ENCODE data around the gene TBXAS1.
A peak's percentile ranks its signal among the peaks of the same experiment; 100 is the strongest.
"Not testable (repeated sequence)": the region's sequence is repeated elsewhere in the genome, so short reads cannot be mapped to it uniquely, and the experiment has no call there.

Gene TBXAS1

GRCh38 chr7:139838876-139839275 is 9.8 kb downstream of the TBXAS1 start:
- Histone ChIP-seq H3K27ac (ENCODE audit: low read depth, low read length) (no peak overlapping the region), H3K4me1 (ENCODE audit: control insufficient read depth in 1 of 2, insufficient read depth in 2 of 2, low read length in 2 of 2) (peaks cover 0 to 10% of the 10 kb centered on the region in 2 donors), H3K9me3 (ENCODE audit: control insufficient read depth in 1 of 2, low read length in 2 of 2) (no peaks in the 10 kb centered on the region), H3K36me3 (ENCODE audit: control insufficient read depth in 1 of 2, insufficient read depth in 2 of 2, low read length in 2 of 2) (no peaks in the 10 kb centered on the region), H3K4me3 (ENCODE audit: low read depth in 1 of 2, low read length in 2 of 2) (no peak overlapping the region), H3K9ac (ENCODE audit: low read depth in 1 of 2, low read length in 2 of 2) (no peak overlapping the region), H3K27me3 (ENCODE audit: control insufficient read depth in 1 of 2, insufficient read depth in 2 of 2, low read length in 2 of 2) (no peaks in the 10 kb centered on the region)

GRCh38 chr7:139840776-139841175 is 11.7 kb downstream of the TBXAS1 start:
- Histone ChIP-seq H3K27ac (ENCODE audit: low read depth, low read length) (no peak overlapping the region), H3K4me3 (ENCODE audit: low read depth in 1 of 2, low read length in 2 of 2) (no peak overlapping the region), H3K9me3 (ENCODE audit: control insufficient read depth in 1 of 2, low read length in 2 of 2) (no peaks in the 10 kb centered on the region), H3K36me3 (ENCODE audit: control insufficient read depth in 1 of 2, insufficient read depth in 2 of 2, low read length in 2 of 2) (no peaks in the 10 kb centered on the region), H3K27me3 (ENCODE audit: control insufficient read depth in 1 of 2, insufficient read depth in 2 of 2, low read length in 2 of 2) (no peaks in the 10 kb centered on the region), H3K4me1 (ENCODE audit: control insufficient read depth in 1 of 2, insufficient read depth in 2 of 2, low read length in 2 of 2) (peaks cover 11 to 22% of the 10 kb centered on the region in 2 donors), H3K9ac (ENCODE audit: low read depth in 1 of 2, low read length in 2 of 2) (no peak overlapping the region)

- no peak overlapping the region for H3K9ac ChIP-seq (ENCODE audit: low read depth in 1 of 2, low read length in 2 of 2)
- H3K4me3 ChIP-seq (ENCODE audit: low read depth in 1 of 2, low read length in 2 of 2), result peak overlapping the region in 1 of 2 donors; percentile 26
- H3K36me3 ChIP-seq (ENCODE audit: control insufficient read depth in 1 of 2, insufficient read depth in 2 of 2, low read length in 2 of 2), result no peaks in the 10 kb centered on the region
- H3K27me3 ChIP-seq (ENCODE audit: control insufficient read depth in 1 of 2, insufficient read depth in 2 of 2, low read length in 2 of 2), result no peaks in the 10 kb centered on the region
- H3K4me1 ChIP-seq (ENCODE audit: control insufficient read depth in 1 of 2, insufficient read depth in 2 of 2, low read length in 2 of 2), result peaks cover 19 to 27% of the 10 kb centered on the region in 2 donors
- no peak overlapping the region for H3K27ac ChIP-seq (ENCODE audit: low read depth, low read length)
- H3K9me3 ChIP-seq (ENCODE audit: control insufficient read depth in 1 of 2, low read length in 2 of 2), result no peaks in the 10 kb centered on the region
These were observed 13.5 kb downstream of the TBXAS1 start for GRCh38 chr7:139842401-139843210.

- not testable (repeated sequence) for H3K9me3 ChIP-seq (ENCODE audit: control insufficient read depth in 1 of 2, low read length in 2 of 2); H3K4me3 ChIP-seq (ENCODE audit: low read depth in 1 of 2, low read length in 2 of 2); H3K36me3 ChIP-seq (ENCODE audit: control insufficient read depth in 1 of 2, insufficient read depth in 2 of 2, low read length in 2 of 2); H3K27ac ChIP-seq (ENCODE audit: low read depth, low read length); H3K9ac ChIP-seq (ENCODE audit: low read depth in 1 of 2, low read length in 2 of 2); H3K27me3 ChIP-seq (ENCODE audit: control insufficient read depth in 1 of 2, insufficient read depth in 2 of 2, low read length in 2 of 2)
- peaks cover 19 to 27% of the 10 kb centered on the region in 2 donors for H3K4me1 ChIP-seq (ENCODE audit: control insufficient read depth in 1 of 2, insufficient read depth in 2 of 2, low read length in 2 of 2)
These were observed 14.1 kb downstream of the TBXAS1 start for GRCh38 chr7:139843211-139843537.

GRCh38 chr7:139844779-139845442 is 15.8 kb downstream of the TBXAS1 start:
- no peaks in the 10 kb centered on the region for H3K36me3 ChIP-seq (ENCODE audit: control insufficient read depth in 1 of 2, insufficient read depth in 2 of 2, low read length in 2 of 2)
- H3K4me3 ChIP-seq (ENCODE audit: low read depth in 1 of 2, low read length in 2 of 2), result no peak overlapping the region
- H3K4me1 ChIP-seq (ENCODE audit: control insufficient read depth in 1 of 2, insufficient read depth in 2 of 2, low read length in 2 of 2), result peaks cover 19 to 27% of the 10 kb centered on the region in 2 donors
- H3K9ac ChIP-seq (ENCODE audit: low read depth in 1 of 2, low read length in 2 of 2), result no peak overlapping the region
- no peaks in the 10 kb centered on the region for H3K9me3 ChIP-seq (ENCODE audit: control insufficient read depth in 1 of 2, low read length in 2 of 2)
- no peaks in the 10 kb centered on the region for H3K27me3 ChIP-seq (ENCODE audit: control insufficient read depth in 1 of 2, insufficient read depth in 2 of 2, low read length in 2 of 2)
- no peak overlapping the region for H3K27ac ChIP-seq (ENCODE audit: low read depth, low read length)

GRCh38 chr7:139845443-139845805 is 16.4 kb downstream of the TBXAS1 start:
- H3K9ac ChIP-seq (ENCODE audit: low read depth in 1 of 2, low read length in 2 of 2), result no peak overlapping the region
- peaks cover 19 to 27% of the 10 kb centered on the region in 2 donors for H3K4me1 ChIP-seq (ENCODE audit: control insufficient read depth in 1 of 2, insufficient read depth in 2 of 2, low read length in 2 of 2)
- no peak overlapping the region for H3K4me3 ChIP-seq (ENCODE audit: low read depth in 1 of 2, low read length in 2 of 2)
- H3K27me3 ChIP-seq (ENCODE audit: control insufficient read depth in 1 of 2, insufficient read depth in 2 of 2, low read length in 2 of 2), result no peaks in the 10 kb centered on the region
- no peaks in the 10 kb centered on the region for H3K36me3 ChIP-seq (ENCODE audit: control insufficient read depth in 1 of 2, insufficient read depth in 2 of 2, low read length in 2 of 2)
- no peak overlapping the region for H3K27ac ChIP-seq (ENCODE audit: low read depth, low read length)
- no peaks in the 10 kb centered on the region for H3K9me3 ChIP-seq (ENCODE audit: control insufficient read depth in 1 of 2, low read length in 2 of 2)

GRCh38 chr7:139846297-139846696 is 17.2 kb downstream of the TBXAS1 start:
- Histone ChIP-seq H3K4me3 (ENCODE audit: low read depth in 1 of 2, low read length in 2 of 2) (no peak overlapping the region), H3K27ac (ENCODE audit: low read depth, low read length) (no peak overlapping the region), H3K9me3 (ENCODE audit: control insufficient read depth in 1 of 2, low read length in 2 of 2) (no peaks in the 10 kb centered on the region), H3K36me3 (ENCODE audit: control insufficient read depth in 1 of 2, insufficient read depth in 2 of 2, low read length in 2 of 2) (no peaks in the 10 kb centered on the region), H3K4me1 (ENCODE audit: control insufficient read depth in 1 of 2, insufficient read depth in 2 of 2, low read length in 2 of 2) (peaks cover 19 to 29% of the 10 kb centered on the region in 2 donors), H3K9ac (ENCODE audit: low read depth in 1 of 2, low read length in 2 of 2) (no peak overlapping the region), H3K27me3 (ENCODE audit: control insufficient read depth in 1 of 2, insufficient read depth in 2 of 2, low read length in 2 of 2) (no peaks in the 10 kb centered on the region)

- Histone ChIP-seq H3K4me1 (ENCODE audit: control insufficient read depth in 1 of 2, insufficient read depth in 2 of 2, low read length in 2 of 2) (peaks cover 22 to 39% of the 10 kb centered on the region in 2 donors), H3K9ac (ENCODE audit: low read depth in 1 of 2, low read length in 2 of 2) (no peak overlapping the region), H3K4me3 (ENCODE audit: low read depth in 1 of 2, low read length in 2 of 2) (no peak overlapping the region), H3K9me3 (ENCODE audit: control insufficient read depth in 1 of 2, low read length in 2 of 2) (no peaks in the 10 kb centered on the region), H3K27me3 (ENCODE audit: control insufficient read depth in 1 of 2, insufficient read depth in 2 of 2, low read length in 2 of 2) (no peaks in the 10 kb centered on the region), H3K36me3 (ENCODE audit: control insufficient read depth in 1 of 2, insufficient read depth in 2 of 2, low read length in 2 of 2) (no peaks in the 10 kb centered on the region), H3K27ac (ENCODE audit: low read depth, low read length) (no peak overlapping the region)
These were observed 19.2 kb downstream of the TBXAS1 start for GRCh38 chr7:139848274-139848673.

- no peaks in the 10 kb centered on the region for H3K9me3 ChIP-seq (ENCODE audit: control insufficient read depth in 1 of 2, low read length in 2 of 2)
- H3K27ac ChIP-seq (ENCODE audit: low read depth, low read length), result no peak overlapping the region
- H3K4me1 ChIP-seq (ENCODE audit: control insufficient read depth in 1 of 2, insufficient read depth in 2 of 2, low read length in 2 of 2), result peaks cover 24 to 41% of the 10 kb centered on the region in 2 donors
- H3K27me3 ChIP-seq (ENCODE audit: control insufficient read depth in 1 of 2, insufficient read depth in 2 of 2, low read length in 2 of 2), result no peaks in the 10 kb centered on the region
- H3K36me3 ChIP-seq (ENCODE audit: control insufficient read depth in 1 of 2, insufficient read depth in 2 of 2, low read length in 2 of 2), result no peaks in the 10 kb centered on the region
- H3K9ac ChIP-seq (ENCODE audit: low read depth in 1 of 2, low read length in 2 of 2), result no peak overlapping the region
- no peak overlapping the region for H3K4me3 ChIP-seq (ENCODE audit: low read depth in 1 of 2, low read length in 2 of 2)
These were observed 21.8 kb downstream of the TBXAS1 start for GRCh38 chr7:139850906-139851305.

GRCh38 chr7:139851770-139852481 is 22.9 kb downstream of the TBXAS1 start:
- Histone ChIP-seq H3K4me3 (ENCODE audit: low read depth in 1 of 2, low read length in 2 of 2) (no peak overlapping the region), H3K4me1 (ENCODE audit: control insufficient read depth in 1 of 2, insufficient read depth in 2 of 2, low read length in 2 of 2) (peaks cover 15 to 37% of the 10 kb centered on the region in 2 donors), H3K9ac (ENCODE audit: low read depth in 1 of 2, low read length in 2 of 2) (no peak overlapping the region), H3K9me3 (ENCODE audit: control insufficient read depth in 1 of 2, low read length in 2 of 2) (no peaks in the 10 kb centered on the region), H3K27me3 (ENCODE audit: control insufficient read depth in 1 of 2, insufficient read depth in 2 of 2, low read length in 2 of 2) (no peaks in the 10 kb centered on the region), H3K27ac (ENCODE audit: low read depth, low read length) (no peak overlapping the region), H3K36me3 (ENCODE audit: control insufficient read depth in 1 of 2, insufficient read depth in 2 of 2, low read length in 2 of 2) (no peaks in the 10 kb centered on the region)

Data from duodenal mucosa (tissue), 2 donors.